Ascending aorta (tissue), 2 donors: ENCODE data around the gene POLE. TPM values are rescaled to one million over a fixed set of nuclear protein-coding genes. Genes with fewer than 3 reads are reported as not detected.
"Not testable (repeated sequence)": the region's sequence is repeated elsewhere in the genome, so short reads cannot be mapped to it uniquely, and the experiment has no call there.

Source experiments
- DNase-seq, 2 donors: peaks; one replicate each; pipeline ENCODE4 v3.0.0-alpha.2; 2019; ENCODE audit warnings: low spot score in 2 of 2
- H3K27ac ChIP-seq, 2 donors: fragments of 200-600 bp; sonication (generic); one replicate each; pipeline ENCODE4 v1.5.1; 2016 to 2017; ENCODE audit warnings: mild to moderate bottlenecking in 1 of 2
- H3K27me3 ChIP-seq: fragments of 200-600 bp; sonication (generic); one replicate; pipeline ENCODE4 v1.5.1; 2017
- H3K36me3 ChIP-seq, 2 donors: fragments of 200-600 bp; sonication (generic); one replicate each; pipeline ENCODE4 v1.5.1; 2016
- H3K4me1 ChIP-seq, 2 donors: fragments of 200-600 bp; sonication (generic); one replicate each; pipeline ENCODE4 v1.5.1; 2016 to 2017; ENCODE audit warnings: mild to moderate bottlenecking in 1 of 2
- H3K4me3 ChIP-seq, 2 donors: fragments of 200-600 bp; sonication (generic); one replicate each; pipeline ENCODE4 v1.5.1; 2016 to 2017; ENCODE audit warnings: mild to moderate bottlenecking in 1 of 2
- H3K9me3 ChIP-seq, 2 donors: fragments of 200-600 bp; sonication (generic); one replicate each; pipeline ENCODE4 v1.5.1; 2016
- CTCF ChIP-seq, 3 experiments: fragments of 200-600 bp in 2 of 3; fragments of 450-650 bp in 1 of 3; sonication (generic) in 2 of 3; IDR thresholded peaks; one replicate each; pipeline ENCODE4 v1.5.1; 2016 to 2019; ENCODE audit warnings: antibody characterized with exemption in 3 of 3, mild to moderate bottlenecking in 1 of 3, moderate library complexity in 1 of 3
- intact Hi-C: fragments of 100-400 bp; cut with DNase I; formaldehyde crosslinking; loops from one replicate; pipeline ENCODE4 v1.15.1; 2023
- total RNA-seq: library from RNA; depleted of rRNA; stranded (reverse); fragments of >200 nt; gene quantifications from one replicate; pipeline ENCODE4 v1.1.0, GENCODE V29; 2016

The POLE gene
- total RNA-seq, 1 donor from 2014 or later = 115 TPM

GRCh38 chr12:132700212-132700822 lies 13.2 kb upstream of the POLE start:
- DNase-seq = no peak
- Histone ChIP-seq H3K27me3 (no peaks in the 10 kb centered on the region), H3K36me3 (peaks cover 32 to 61% of the 10 kb centered on the region in 2 donors)

GRCh38 chr12:132698341-132698740 lies 11.2 kb upstream of the POLE start:
- no peaks in the 10 kb centered on the region for H3K27me3 ChIP-seq
- intact Hi-C loops = no loop called here
- H3K36me3 ChIP-seq = peaks cover 24 to 47% of the 10 kb centered on the region in 2 donors
- H3K4me3 ChIP-seq = no peak overlapping the region
- no peaks in the 10 kb centered on the region for H3K4me1 ChIP-seq
- no peak for DNase-seq
- no peaks in the 10 kb centered on the region for H3K9me3 ChIP-seq
- H3K27ac ChIP-seq = no peak overlapping the region
- TF ChIP-seq CTCF (IDR thresholded peaks at IDR 0.05) = no peak

More at GRCh38 chr12:132700212-132700822, 13.2 kb upstream of the POLE start:
- Histone ChIP-seq H3K4me1 (no peaks in the 10 kb centered on the region), H3K4me3 (no peak overlapping the region), H3K27ac (no peak overlapping the region), H3K9me3 (no peaks in the 10 kb centered on the region)
- intact Hi-C loops = no loop called here
- no peak for TF ChIP-seq CTCF (IDR thresholded peaks at IDR 0.05)

- intact Hi-C loops = no loop called here
- TF ChIP-seq CTCF (IDR thresholded peaks at IDR 0.05) = no peak
These were observed 8.3 kb upstream of the POLE start for GRCh38 chr12:132695431-132695830.

GRCh38 chr12:132694888-132695287 lies 7.7 kb upstream of the POLE start:
- DNase-seq, H3K27ac ChIP-seq, H3K9me3 ChIP-seq, H3K27me3 ChIP-seq, intact Hi-C loops, H3K4me3 ChIP-seq: not testable (repeated sequence)
- Histone ChIP-seq H3K36me3 (peaks cover 10 to 29% of the 10 kb centered on the region in 2 donors), H3K4me1 (peaks cover 0 to 12% of the 10 kb centered on the region in 2 donors)

More at GRCh38 chr12:132695431-132695830, 8.3 kb upstream of the POLE start:
- Histone ChIP-seq H3K27me3 (no peaks in the 10 kb centered on the region), H3K27ac (no peak overlapping the region), H3K4me3 (no peak overlapping the region), H3K9me3 (no peaks in the 10 kb centered on the region), H3K4me1 (peaks cover 0 to 11% of the 10 kb centered on the region in 2 donors), H3K36me3 (peaks cover 10 to 29% of the 10 kb centered on the region in 2 donors)
- no peak for DNase-seq

- Histone ChIP-seq H3K4me1 (peaks cover 0 to 12% of the 10 kb centered on the region in 2 donors), H3K36me3 (peaks cover 10 to 14% of the 10 kb centered on the region in 2 donors)
- H3K4me3 ChIP-seq, H3K27ac ChIP-seq, H3K27me3 ChIP-seq, intact Hi-C loops, H3K9me3 ChIP-seq, DNase-seq: not testable (repeated sequence)
These were observed 4.9 kb upstream of the POLE start for GRCh38 chr12:132692030-132692429.

GRCh38 chr12:132690112-132690511 lies 3.0 kb upstream of the POLE start:
- no peak for DNase-seq
- H3K27me3 ChIP-seq = no peaks in the 10 kb centered on the region
- H3K4me3 ChIP-seq = no peak overlapping the region
- intact Hi-C loops = no loop called here
- TF ChIP-seq CTCF (IDR thresholded peaks at IDR 0.05) = no peak
- no peaks in the 10 kb centered on the region for H3K9me3 ChIP-seq
- H3K36me3 ChIP-seq = peaks cover 0 to 3% of the 10 kb centered on the region in 2 donors
- no peak overlapping the region for H3K27ac ChIP-seq
- peaks cover 4 to 19% of the 10 kb centered on the region in 2 donors for H3K4me1 ChIP-seq
